ENCODE measurements around the gene GOLGA2.

DNA sequence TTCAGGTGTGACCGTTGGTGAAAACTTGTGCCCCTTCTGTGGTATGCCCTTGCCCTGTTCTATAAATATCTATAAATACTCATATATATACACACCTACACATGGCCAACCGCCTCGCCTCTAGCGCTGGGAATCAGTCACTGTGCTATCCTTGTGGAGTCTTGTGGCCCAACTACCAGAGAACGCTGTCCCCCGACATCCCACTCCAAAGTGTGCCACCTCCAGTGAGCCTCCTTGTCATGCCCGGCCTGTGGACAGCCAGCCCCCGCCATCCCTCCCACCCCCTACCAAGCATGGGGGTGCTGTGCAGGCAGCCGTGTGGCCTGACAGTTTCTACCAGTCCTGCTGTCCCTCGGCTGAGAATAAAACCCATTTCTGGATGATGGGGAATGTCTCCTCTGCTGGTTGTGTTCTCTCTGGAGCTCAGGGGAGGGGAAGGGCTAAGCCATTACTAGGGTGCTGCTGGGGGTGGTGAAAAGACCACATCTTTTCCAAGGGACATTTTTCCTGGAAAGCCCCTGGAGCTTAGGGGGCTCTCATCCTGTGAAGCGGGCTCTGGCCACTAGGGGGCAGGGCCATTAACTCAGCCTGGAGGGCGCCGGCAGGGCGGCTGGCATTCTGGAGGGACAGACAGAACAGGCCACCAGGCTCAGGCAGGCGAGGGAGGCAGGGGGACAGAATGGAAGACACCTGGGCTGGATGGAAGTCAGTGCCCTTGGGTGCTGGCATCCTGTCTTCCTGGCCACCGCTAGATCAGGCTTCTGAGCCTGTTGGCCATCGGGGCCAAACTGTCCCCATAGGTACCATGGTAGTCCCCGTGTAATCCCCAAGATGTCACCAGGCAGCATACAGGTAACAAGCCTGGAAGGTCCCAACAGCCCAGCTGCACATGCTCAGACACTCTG lies 20.7 kb downstream of the GOLGA2 start:
- TF ChIP-seq, protein P1, sequence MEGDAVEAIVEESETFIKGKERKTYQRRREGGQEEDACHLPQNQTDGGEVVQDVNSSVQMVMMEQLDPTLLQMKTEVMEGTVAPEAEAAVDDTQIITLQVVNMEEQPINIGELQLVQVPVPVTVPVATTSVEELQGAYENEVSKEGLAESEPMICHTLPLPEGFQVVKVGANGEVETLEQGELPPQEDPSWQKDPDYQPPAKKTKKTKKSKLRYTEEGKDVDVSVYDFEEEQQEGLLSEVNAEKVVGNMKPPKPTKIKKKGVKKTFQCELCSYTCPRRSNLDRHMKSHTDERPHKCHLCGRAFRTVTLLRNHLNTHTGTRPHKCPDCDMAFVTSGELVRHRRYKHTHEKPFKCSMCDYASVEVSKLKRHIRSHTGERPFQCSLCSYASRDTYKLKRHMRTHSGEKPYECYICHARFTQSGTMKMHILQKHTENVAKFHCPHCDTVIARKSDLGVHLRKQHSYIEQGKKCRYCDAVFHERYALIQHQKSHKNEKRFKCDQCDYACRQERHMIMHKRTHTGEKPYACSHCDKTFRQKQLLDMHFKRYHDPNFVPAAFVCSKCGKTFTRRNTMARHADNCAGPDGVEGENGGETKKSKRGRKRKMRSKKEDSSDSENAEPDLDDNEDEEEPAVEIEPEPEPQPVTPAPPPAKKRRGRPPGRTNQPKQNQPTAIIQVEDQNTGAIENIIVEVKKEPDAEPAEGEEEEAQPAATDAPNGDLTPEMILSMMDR (IDR thresholded peaks at IDR 0.05), result peak; percentile 63 to 82 (median 73)
- no peak for TF ChIP-seq POLR2A (IDR thresholded peaks at IDR 0.05)

All from body of pancreas (tissue), 4 donors.